HUES48 (cell line): ENCODE results near the gene KCNJ8.

Experiments
- H3K27ac ChIP-seq: one replicate; pipeline ENCODE4 v1.7.0; 2013; ENCODE audit warnings: low read depth, low read length, inconsistent platforms
- H3K27me3 ChIP-seq: 2 replicates; pipeline ENCODE4 v1.6.1; 2013; ENCODE audit warnings: mild to moderate bottlenecking, low read length; ENCODE audit not compliant: control insufficient read depth, insufficient read depth
- H3K36me3 ChIP-seq: 2 replicates; pipeline ENCODE4 v1.6.1; 2013; ENCODE audit warnings: low read length; ENCODE audit not compliant: control insufficient read depth, insufficient read depth
- H3K4me1 ChIP-seq: 2 replicates; pipeline ENCODE4 v1.6.1; 2013; ENCODE audit warnings: mild to moderate bottlenecking, low read length; ENCODE audit not compliant: control insufficient read depth, insufficient read depth
- H3K4me3 ChIP-seq: 2 replicates; pipeline ENCODE4 v1.5.1; 2013; ENCODE audit warnings: mild to moderate bottlenecking, low read depth, low read length
- H3K9ac ChIP-seq: 2 replicates; pipeline ENCODE4 v1.6.1; 2013; ENCODE audit warnings: mild to moderate bottlenecking, low read depth, low read length, moderate library complexity
- H3K9me3 ChIP-seq: 2 replicates; pipeline ENCODE4 v1.6.1; 2013; ENCODE audit warnings: low read length; ENCODE audit not compliant: control insufficient read depth, insufficient read depth

The KCNJ8 gene

DNA sequence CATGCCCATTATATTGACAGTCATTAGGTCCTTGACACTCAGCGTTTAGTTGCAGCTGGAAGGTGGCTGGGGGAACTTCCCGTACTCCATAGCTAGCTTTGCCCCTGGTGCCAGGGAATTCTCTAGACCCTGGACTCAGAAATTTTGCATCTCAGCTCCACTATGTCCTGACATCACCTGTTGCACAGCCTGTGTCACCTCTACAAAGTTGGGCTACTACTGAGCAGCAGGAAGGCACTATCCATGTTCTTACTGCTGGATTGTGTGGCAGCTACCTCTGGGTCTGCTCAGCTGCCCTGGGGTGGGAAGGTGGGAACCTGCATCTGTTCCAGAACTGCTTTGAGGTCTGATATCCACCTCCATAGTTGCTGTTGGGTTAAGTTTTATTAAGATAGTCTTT lies 11.0 kb downstream of the KCNJ8 start:
- H3K36me3 ChIP-seq: no peaks in the 10 kb centered on the region

DNA sequence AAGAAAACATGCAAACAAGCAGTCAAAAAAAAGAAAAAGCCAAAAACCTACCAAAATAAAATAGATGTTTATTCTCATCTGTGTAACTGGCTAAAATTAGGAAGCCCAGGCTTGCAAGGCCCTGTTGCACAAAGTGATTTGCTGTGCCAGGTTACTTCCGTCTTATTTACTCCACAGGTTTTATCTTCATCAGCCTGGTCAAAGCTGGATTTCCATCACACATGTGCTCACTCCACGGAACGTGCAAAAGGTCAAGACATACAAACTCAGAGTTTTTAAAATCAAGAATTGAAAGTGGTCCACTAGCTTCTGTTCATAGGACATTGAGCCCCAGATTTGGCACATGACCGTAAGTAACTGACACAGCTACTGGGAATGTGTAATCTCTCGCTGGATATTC lies 14.8 kb downstream of the KCNJ8 start:
- no peak overlapping the region for H3K4me3 ChIP-seq
- no peak overlapping the region for H3K27ac ChIP-seq
- no peaks in the 10 kb centered on the region for H3K9me3 ChIP-seq
- no peak overlapping the region for H3K9ac ChIP-seq
- H3K36me3 ChIP-seq: no peaks in the 10 kb centered on the region
- no peaks in the 10 kb centered on the region for H3K27me3 ChIP-seq
- no peaks in the 10 kb centered on the region for H3K4me1 ChIP-seq

More for the DNA sequence above, 11.0 kb downstream of the KCNJ8 start:
- H3K4me3 ChIP-seq: no peak overlapping the region
- H3K9ac ChIP-seq: no peak overlapping the region
- H3K4me1 ChIP-seq: no peaks in the 10 kb centered on the region
- H3K27ac ChIP-seq: no peak overlapping the region
- H3K9me3 ChIP-seq: no peaks in the 10 kb centered on the region
- H3K27me3 ChIP-seq: no peaks in the 10 kb centered on the region

DNA sequence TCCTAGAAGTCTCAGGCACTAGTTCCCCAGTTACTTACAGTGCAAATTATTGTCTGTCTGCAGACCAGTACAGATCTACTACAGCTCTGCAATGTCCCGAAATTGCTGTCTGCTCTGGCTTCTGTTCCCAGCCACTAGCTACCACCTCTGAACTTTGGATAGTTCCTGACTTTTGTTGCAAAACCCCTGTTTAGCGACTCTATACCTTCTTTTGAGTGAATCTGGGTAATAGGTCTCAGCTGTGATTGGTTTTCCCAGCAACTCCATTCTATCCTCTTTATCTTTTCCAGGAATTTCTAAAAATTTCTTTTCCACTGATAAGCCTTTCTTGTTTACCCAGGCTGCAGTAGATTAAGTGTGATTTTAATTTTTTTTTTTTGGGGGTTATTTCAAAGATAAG lies 16.8 kb downstream of the KCNJ8 start:
- Histone ChIP-seq H3K4me1 (no peaks in the 10 kb centered on the region), H3K27me3 (no peaks in the 10 kb centered on the region), H3K4me3 (no peak overlapping the region), H3K36me3 (no peaks in the 10 kb centered on the region), H3K9me3 (no peaks in the 10 kb centered on the region), H3K27ac (no peak overlapping the region), H3K9ac (no peak overlapping the region)

DNA sequence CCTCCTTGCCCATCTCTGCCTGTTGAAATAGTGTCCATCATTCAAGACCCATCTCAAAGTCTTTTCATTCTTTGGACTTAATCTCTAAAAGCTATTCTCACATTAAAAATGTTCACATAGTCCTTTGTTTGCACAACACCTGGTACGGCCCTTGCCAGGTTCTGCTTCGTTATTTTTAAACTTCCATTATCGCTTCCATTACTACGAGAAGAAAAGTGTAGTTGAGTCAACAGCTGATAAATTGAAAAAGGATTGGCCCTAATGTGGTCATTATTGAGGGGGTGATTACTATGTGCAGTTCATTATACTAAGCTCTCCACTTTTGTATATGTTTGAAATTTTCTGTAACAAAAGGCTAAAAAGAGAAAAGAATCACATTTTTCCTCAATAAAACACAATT lies 17.8 kb downstream of the KCNJ8 start:
- Histone ChIP-seq H3K4me1 (no peaks in the 10 kb centered on the region), H3K36me3 (no peaks in the 10 kb centered on the region), H3K9me3 (no peaks in the 10 kb centered on the region), H3K27me3 (no peaks in the 10 kb centered on the region), H3K27ac (no peak overlapping the region), H3K9ac (no peak overlapping the region), H3K4me3 (no peak overlapping the region)

DNA sequence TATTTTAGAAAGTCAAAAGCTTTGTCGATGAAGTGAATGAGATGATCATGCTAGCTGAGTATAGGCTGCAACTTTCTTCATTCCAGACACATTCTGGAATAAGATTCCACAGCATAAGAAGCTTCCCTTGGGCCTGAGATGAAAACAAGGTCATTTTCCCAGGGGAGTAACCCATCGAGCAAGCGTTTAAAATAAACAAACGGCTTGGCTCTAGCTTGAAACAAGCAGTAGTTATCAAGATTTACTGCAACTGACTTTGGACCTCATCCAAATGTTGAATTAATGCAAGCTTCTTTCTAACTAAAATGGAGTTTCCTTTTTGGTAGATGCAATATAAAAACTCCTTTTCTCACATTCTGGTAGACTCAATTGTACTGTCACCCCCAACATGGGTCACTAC lies 23.0 kb downstream of the KCNJ8 start:
- Histone ChIP-seq H3K9me3 (no peaks in the 10 kb centered on the region), H3K27ac (no peak overlapping the region), H3K9ac (no peak overlapping the region), H3K36me3 (no peaks in the 10 kb centered on the region), H3K4me3 (no peak overlapping the region), H3K27me3 (no peaks in the 10 kb centered on the region), H3K4me1 (no peaks in the 10 kb centered on the region)

DNA sequence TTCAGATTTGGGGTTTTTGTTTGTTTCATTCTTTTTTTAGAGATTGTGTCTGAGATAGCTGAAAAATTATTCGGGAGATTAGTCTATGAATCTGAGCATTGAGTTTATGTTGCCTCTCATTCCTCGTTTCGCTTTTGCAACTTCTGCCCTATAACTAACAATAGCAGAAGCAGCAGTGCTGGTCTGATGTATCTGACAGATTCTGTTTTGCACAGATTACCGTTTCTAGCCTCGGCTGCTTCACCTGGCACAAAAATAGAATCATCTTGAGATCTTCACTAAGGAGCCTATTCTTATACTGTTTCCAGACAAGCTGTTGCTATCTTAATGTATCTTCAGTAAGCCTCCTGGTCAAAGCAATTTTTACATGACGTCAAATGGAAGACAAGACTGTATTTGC lies 29.2 kb downstream of the KCNJ8 start:
- no peak overlapping the region for H3K27ac ChIP-seq
- H3K27me3 ChIP-seq: no peaks in the 10 kb centered on the region
- no peaks in the 10 kb centered on the region for H3K9me3 ChIP-seq
- H3K4me3 ChIP-seq: no peak overlapping the region
- H3K36me3 ChIP-seq: no peaks in the 10 kb centered on the region
- no peak overlapping the region for H3K9ac ChIP-seq
- H3K4me1 ChIP-seq: no peaks in the 10 kb centered on the region

DNA sequence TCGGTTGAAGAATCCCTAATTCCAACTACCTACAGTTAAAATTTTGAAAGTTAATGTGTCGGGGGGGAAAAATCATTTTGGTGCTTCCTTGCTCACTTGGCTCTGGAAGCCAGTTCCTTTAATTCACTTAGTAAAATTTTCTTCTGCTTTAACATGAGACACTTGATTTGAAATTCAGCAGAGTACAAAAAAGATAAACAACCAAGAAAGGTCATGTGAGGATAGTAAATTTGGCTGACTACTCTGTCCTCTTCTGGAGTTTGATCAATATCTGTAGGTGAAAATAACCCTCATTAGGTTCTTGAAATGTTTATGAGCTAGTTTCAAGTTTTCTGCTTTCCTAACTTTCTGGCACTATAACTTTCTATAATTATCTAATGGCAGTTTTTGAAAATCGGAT lies 43.4 kb downstream of the KCNJ8 start:
- Histone ChIP-seq H3K36me3 (no peaks in the 10 kb centered on the region), H3K4me1 (no peaks in the 10 kb centered on the region), H3K9me3 (no peaks in the 10 kb centered on the region), H3K9ac (no peak overlapping the region), H3K27me3 (no peaks in the 10 kb centered on the region), H3K27ac (no peak overlapping the region), H3K4me3 (no peak overlapping the region)

DNA sequence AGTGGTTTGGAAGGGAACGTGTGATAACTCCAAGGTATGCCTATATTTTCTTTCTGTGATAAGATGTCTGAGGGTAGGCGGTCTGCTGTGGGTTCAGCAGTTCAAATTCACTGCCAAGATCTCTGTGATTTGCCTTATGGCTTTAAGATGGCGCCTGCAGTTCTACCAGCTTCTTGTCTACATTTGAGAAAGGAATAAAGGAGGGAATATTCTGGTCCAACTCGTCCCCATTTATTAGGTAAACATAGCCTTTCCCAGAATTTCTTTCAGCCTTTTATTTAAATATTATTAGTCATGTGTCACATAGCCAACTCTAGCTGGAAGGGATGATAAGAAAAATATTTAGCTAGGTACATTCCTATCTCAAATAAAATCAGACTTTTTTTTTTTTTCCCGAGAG lies 48.8 kb downstream of the KCNJ8 start:
- Histone ChIP-seq H3K27me3 (no peaks in the 10 kb centered on the region), H3K4me3 (no peak overlapping the region), H3K9me3 (no peaks in the 10 kb centered on the region), H3K36me3 (no peaks in the 10 kb centered on the region), H3K9ac (no peak overlapping the region), H3K27ac (no peak overlapping the region), H3K4me1 (no peaks in the 10 kb centered on the region)

DNA sequence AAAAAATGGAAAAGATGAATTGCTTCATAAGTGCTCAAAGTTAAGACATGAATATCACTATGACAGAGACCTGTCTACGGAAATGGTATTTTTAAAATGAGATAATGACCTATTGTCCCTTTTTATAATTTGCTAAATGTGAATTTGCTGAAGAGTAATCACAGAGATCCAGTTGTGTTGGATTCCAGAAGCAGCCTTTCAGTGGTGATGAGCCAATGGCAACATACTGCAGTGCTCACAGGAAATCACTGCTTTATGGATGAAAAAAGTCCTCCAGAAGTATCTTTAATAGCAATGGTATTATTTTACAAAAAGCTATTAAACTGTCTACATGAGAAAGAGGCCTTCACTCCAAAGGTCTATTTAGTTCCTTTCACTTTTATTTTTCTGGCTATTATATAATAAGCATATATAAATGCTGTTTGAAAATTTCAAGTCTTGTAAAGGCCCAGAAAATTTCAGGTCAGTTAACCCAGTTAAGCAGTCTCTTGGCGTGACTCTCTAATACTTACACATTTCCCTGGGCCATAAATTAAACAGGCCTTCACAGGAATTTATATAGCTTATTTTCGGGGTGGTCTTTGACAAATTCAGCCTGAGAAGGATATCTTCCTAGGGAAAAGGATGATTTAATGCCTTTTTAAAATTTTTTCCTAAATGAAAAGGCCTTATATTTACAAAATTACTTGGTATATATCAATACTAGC lies 55.4 kb downstream of the KCNJ8 start:
- Histone ChIP-seq H3K4me1 (no peaks in the 10 kb centered on the region), H3K4me3 (no peak overlapping the region), H3K27ac (no peak overlapping the region), H3K9me3 (no peaks in the 10 kb centered on the region), H3K9ac (no peak overlapping the region), H3K27me3 (no peaks in the 10 kb centered on the region), H3K36me3 (no peaks in the 10 kb centered on the region)

DNA sequence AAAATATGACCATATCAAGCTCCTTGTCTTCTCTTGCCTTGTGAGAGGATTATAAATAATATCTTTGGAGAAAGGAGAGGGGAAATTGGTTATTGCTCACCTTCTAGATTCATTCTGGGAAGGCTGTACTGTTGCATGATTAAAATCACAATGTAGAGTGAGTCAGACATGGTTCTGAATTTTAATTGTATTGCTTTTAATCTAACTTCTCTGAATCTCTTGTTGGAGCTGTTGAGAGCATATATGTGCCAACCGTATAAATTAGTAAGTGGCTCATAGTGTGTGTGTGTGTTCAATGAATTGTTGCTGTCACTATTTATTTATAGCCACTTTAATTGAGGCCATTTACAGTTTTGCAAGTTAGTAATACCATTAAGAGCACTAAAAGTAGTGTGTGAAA lies 56.1 kb downstream of the KCNJ8 start:
- Histone ChIP-seq H3K36me3 (no peaks in the 10 kb centered on the region), H3K27ac (no peak overlapping the region), H3K9me3 (no peaks in the 10 kb centered on the region), H3K27me3 (no peaks in the 10 kb centered on the region), H3K4me1 (no peaks in the 10 kb centered on the region), H3K4me3 (no peak overlapping the region), H3K9ac (no peak overlapping the region)

DNA sequence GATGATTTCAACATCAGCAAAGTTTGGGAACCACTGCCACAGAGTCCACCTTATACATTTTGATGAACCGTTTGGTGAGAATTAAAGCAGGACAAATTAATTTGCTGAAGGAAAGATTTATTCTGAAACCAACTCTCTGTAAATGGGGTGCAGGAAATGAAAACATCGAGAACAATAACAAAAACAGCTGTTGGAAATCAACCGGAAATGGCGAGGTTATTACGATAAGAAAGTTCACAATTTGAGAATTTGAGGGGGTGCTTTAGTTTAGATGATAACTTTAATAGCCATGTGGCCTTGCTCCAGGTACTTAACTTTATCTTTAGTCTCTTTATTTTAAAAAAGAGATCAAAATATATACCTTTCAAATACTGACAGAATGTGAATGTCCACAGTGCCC lies 56.7 kb downstream of the KCNJ8 start:
- no peak overlapping the region for H3K9ac ChIP-seq
- no peak overlapping the region for H3K4me3 ChIP-seq
- H3K9me3 ChIP-seq: no peaks in the 10 kb centered on the region
- no peaks in the 10 kb centered on the region for H3K4me1 ChIP-seq
- H3K27me3 ChIP-seq: no peaks in the 10 kb centered on the region
- no peaks in the 10 kb centered on the region for H3K36me3 ChIP-seq
- no peak overlapping the region for H3K27ac ChIP-seq

DNA sequence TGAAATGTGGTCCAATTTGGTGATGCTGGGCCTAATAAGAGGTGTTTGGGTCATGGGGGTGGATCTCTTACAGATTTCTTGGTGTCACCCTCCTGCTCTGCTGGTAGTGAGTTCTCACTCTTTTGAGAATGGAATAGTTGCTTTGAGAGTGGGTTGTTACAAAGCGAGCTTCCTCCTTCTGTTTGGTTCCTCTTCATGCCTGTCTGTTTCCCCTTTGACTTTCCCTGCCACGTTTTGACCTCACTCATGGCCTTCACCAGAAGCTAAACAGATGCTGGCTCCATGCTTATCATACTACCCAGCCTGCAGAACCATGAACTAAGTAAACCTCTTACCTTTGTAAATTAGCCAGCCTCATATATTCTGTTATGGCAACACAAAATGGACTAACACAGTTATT lies 59.1 kb downstream of the KCNJ8 start:
- no peak overlapping the region for H3K4me3 ChIP-seq
- no peaks in the 10 kb centered on the region for H3K27me3 ChIP-seq
- H3K27ac ChIP-seq: no peak overlapping the region
- H3K4me1 ChIP-seq: no peaks in the 10 kb centered on the region
- no peak overlapping the region for H3K9ac ChIP-seq
- H3K9me3 ChIP-seq: no peaks in the 10 kb centered on the region
- H3K36me3 ChIP-seq: no peaks in the 10 kb centered on the region
